GM21447 (cell line): ENCODE measurements around the gene ANXA11.
A peak's percentile ranks its signal among the peaks of the same experiment; 100 is the strongest.
"Not testable (repeated sequence)": the region's sequence is repeated elsewhere in the genome, so short reads cannot be mapped to it uniquely, and the experiment has no call there.

Source experiments
- ATAC-seq: cut with Tn5 transposase; IDR thresholded peaks from one replicate; pipeline ENCODE4 v1.9.1; 2021; ENCODE audit not compliant: unreplicated experiment

Gene ANXA11

GRCh38 chr10:80146918-80147317 lies 58.4 kb downstream of the ANXA11 start:
- no peak for ATAC-seq

GRCh38 chr10:80145406-80146308 lies 59.7 kb downstream of the ANXA11 start:
- not testable (repeated sequence) for ATAC-seq

GRCh38 chr10:80144696-80145131 lies 60.6 kb downstream of the ANXA11 start:
- ATAC-seq, result peak; percentile 52

GRCh38 chr10:80144067-80144695 lies 61.2 kb downstream of the ANXA11 start:
- ATAC-seq, result peak; percentile 63

- ATAC-seq, result no peak
Measured at GRCh38 chr10:80141696-80142460, 63.5 kb downstream of the ANXA11 start.

- no peak for ATAC-seq
Measured at GRCh38 chr10:80140251-80140650, 65.1 kb downstream of the ANXA11 start.

GRCh38 chr10:80139265-80139664 lies 66.1 kb downstream of the ANXA11 start:
- ATAC-seq, result no peak

- no peak for ATAC-seq
Measured at GRCh38 chr10:80137920-80138319, 67.4 kb downstream of the ANXA11 start.

- ATAC-seq, result no peak
Measured at GRCh38 chr10:80137031-80137862, 68.1 kb downstream of the ANXA11 start.

- ATAC-seq, result no peak
Measured at GRCh38 chr10:80136134-80136571, 69.2 kb downstream of the ANXA11 start.

GRCh38 chr10:80133687-80134086 lies 71.7 kb downstream of the ANXA11 start:
- ATAC-seq, result not testable (repeated sequence)

- ATAC-seq, result no peak
Measured at GRCh38 chr10:80133206-80133605, 72.1 kb downstream of the ANXA11 start.

- ATAC-seq, result no peak
Measured at GRCh38 chr10:80132299-80133139, 72.8 kb downstream of the ANXA11 start, which contains the start of gene PLAC9. TSS of gene PLAC9 (plus strand) at chr10:80132730. CDS start at chr10:80132763, 33 bp downstream.

GRCh38 chr10:80131499-80131901 lies 73.8 kb downstream of the ANXA11 start:
- no peak for ATAC-seq

- ATAC-seq, result no peak
Measured at GRCh38 chr10:80126876-80127275, 78.5 kb downstream of the ANXA11 start.

GRCh38 chr10:80122746-80123145 lies 82.6 kb downstream of the ANXA11 start:
- no peak for ATAC-seq

- ATAC-seq, result no peak
Measured at GRCh38 chr10:80122110-80122710, 83.1 kb downstream of the ANXA11 start.

- no peak for ATAC-seq
Measured at GRCh38 chr10:80118669-80119068, 86.7 kb downstream of the ANXA11 start.

- no peak for ATAC-seq
Measured at GRCh38 chr10:80110986-80111385, 94.4 kb downstream of the ANXA11 start.
